Liver (tissue), 9 donors: ENCODE results near the gene TTLL5. TPM values are rescaled to one million over a fixed set of nuclear protein-coding genes. Genes with fewer than 3 reads are reported as not detected.

ENCODE experiments used
- DNase-seq: peaks from one replicate; pipeline ENCODE4 v3.0.0-alpha.2; 2017; ENCODE audit warnings: low spot score
- H3K27ac ChIP-seq, 2 donors: one replicate each; pipeline ENCODE4 v1.7.0; 2013; ENCODE audit warnings: inconsistent platforms in 2 of 2, low read length in 2 of 2, control low read depth in 1 of 2, low read depth in 1 of 2, mild to moderate bottlenecking in 1 of 2
- H3K27me3 ChIP-seq, 4 donors: one replicate each; pipeline versions ENCODE4 v1.6.1 to v1.7.0; 2013; ENCODE audit warnings: low read length in 3 of 4, inconsistent platforms in 1 of 4, mild to moderate bottlenecking in 1 of 4, moderate library complexity in 1 of 4; ENCODE audit not compliant: control insufficient read depth in 4 of 4, insufficient read depth in 4 of 4
- H3K36me3 ChIP-seq, 4 donors: one replicate each; pipeline versions ENCODE4 v1.6.1 to v1.7.0; 2013; ENCODE audit warnings: low read length in 3 of 4, mild to moderate bottlenecking in 3 of 4, low read depth in 1 of 4, moderate library complexity in 1 of 4; ENCODE audit not compliant: control insufficient read depth in 4 of 4, insufficient read depth in 3 of 4
- H3K4me1 ChIP-seq, 4 donors: one replicate each; pipeline versions ENCODE4 v1.6.1 to v1.7.0; 2013; ENCODE audit warnings: low read length in 3 of 4, mild to moderate bottlenecking in 3 of 4, moderate library complexity in 1 of 4; ENCODE audit not compliant: control insufficient read depth in 4 of 4, insufficient read depth in 4 of 4
- H3K4me3 ChIP-seq, 3 donors: one replicate each; pipeline versions ENCODE4 v1.6.1 to v1.7.0; 2013; ENCODE audit warnings: low read length in 3 of 3, control low read depth in 1 of 3, low read depth in 1 of 3, mild to moderate bottlenecking in 1 of 3
- H3K9ac ChIP-seq, 2 donors: one replicate each; pipeline ENCODE4 v1.7.0; 2013; ENCODE audit warnings: low read length in 2 of 2, mild to moderate bottlenecking in 2 of 2, moderate library complexity in 2 of 2, control low read depth in 1 of 2, low read depth in 1 of 2
- H3K9me3 ChIP-seq, 4 donors: one replicate each; pipeline versions ENCODE4 v1.6.1 to v1.7.0; 2013; ENCODE audit warnings: low read length in 3 of 4; ENCODE audit not compliant: control insufficient read depth in 4 of 4
- CTCF ChIP-seq: fragments of 150-350 bp; IDR thresholded peaks from 2 replicates; pipeline ENCODE4 v1.5.1; 2017; ENCODE audit warnings: improper control_type of control experiment, low read depth, low read length; ENCODE audit not compliant: missing input control
- EGR1 ChIP-seq, 2 donors: IDR thresholded peaks; 2 replicates each; pipeline ENCODE4 v1.6.1; 2016 to 2018; ENCODE audit warnings: antibody characterized with exemption in 2 of 2, low read depth in 2 of 2
- FOXA1 ChIP-seq: IDR thresholded peaks from 2 replicates; pipeline ENCODE4 v1.6.1; 2016; ENCODE audit warnings: antibody characterized with exemption
- FOXA2 ChIP-seq: IDR thresholded peaks from 2 replicates; pipeline ENCODE4 v1.6.1; 2016; ENCODE audit warnings: antibody characterized with exemption
- HNF4A ChIP-seq, 2 donors: conservative IDR thresholded peaks; 2 replicates each; pipeline ENCODE4 v1.6.1; 2016; ENCODE audit warnings: antibody characterized with exemption in 2 of 2, mild to moderate bottlenecking in 2 of 2
- HNF4G ChIP-seq: IDR thresholded peaks from 2 replicates; pipeline ENCODE4 v1.6.1; 2016; ENCODE audit warnings: antibody characterized with exemption
- JUND ChIP-seq, 2 donors: IDR thresholded peaks; 2 replicates each; pipeline ENCODE4 v1.6.1; 2016; ENCODE audit warnings: antibody characterized with exemption in 2 of 2
- MAX ChIP-seq: IDR thresholded peaks from 2 replicates; pipeline ENCODE4 v1.6.1; 2016; ENCODE audit warnings: antibody characterized with exemption
- REST ChIP-seq: IDR thresholded peaks from 2 replicates; pipeline ENCODE4 v1.6.1; 2016; ENCODE audit warnings: antibody characterized with exemption, mild to moderate bottlenecking
- RXRA ChIP-seq, 2 donors: IDR thresholded peaks; 2 replicates each; pipeline ENCODE4 v1.6.1; 2017 to 2018; ENCODE audit warnings: antibody characterized with exemption in 2 of 2, mild to moderate bottlenecking in 1 of 2
- TAF1 ChIP-seq: conservative IDR thresholded peaks from 2 replicates; pipeline ENCODE4 v1.6.1; 2016; ENCODE audit warnings: antibody characterized with exemption, mild to moderate bottlenecking
- YY1 ChIP-seq: IDR thresholded peaks from 2 replicates; pipeline ENCODE4 v1.6.1; 2016; ENCODE audit warnings: antibody characterized with exemption, mild to moderate bottlenecking
- ZBTB33 ChIP-seq: IDR thresholded peaks from 2 replicates; pipeline ENCODE4 v1.6.1; 2016; ENCODE audit warnings: antibody characterized with exemption
- WGBS: extraction: QIAGEN DNeasy Blood & Tissue Kit; methylation state at CpG from one replicate; pipeline ENCODE4 v1.1.7; 2013; 5-methylcytosine and 5-hydroxymethylcytosine counted together
- polyA plus RNA-seq, 2 donors: library from polyadenylated mRNA; stranded (reverse) in 1 of 2; unstranded in 1 of 2; fragments of 200-250 nt in 1 of 2; fragments of >200 nt in 1 of 2; fragmentation: Nextera tagmentation in 1 of 2; extraction: Ambion mirVana in 1 of 2; gene quantifications; one replicate each; pipeline versions ENCODE4 v1.2.1 to v1.2.3, GENCODE V29; 2013 to 2015
- total RNA-seq, 2 donors: library from RNA; depleted of rRNA; stranded (reverse); fragments of >200 nt; gene quantifications; one replicate each; pipeline ENCODE4 v1.2.3, GENCODE V29; 2014
- donor health status: healthy.
- donor health status: healthy.
- donor health status: healthy.
- donor health status: healthy.
- donor health status: healthy.

TTLL5 gene
- total and polyA plus RNA-seq, 4 donors = 4.3 to 14.2 (median 9.8) TPM

GRCh38 chr14:75861161-75861621 is 200.1 kb downstream of the TTLL5 start:
- no peaks in the 10 kb centered on the region for H3K4me1 ChIP-seq
- no peak overlapping the region for H3K9ac ChIP-seq
- no peaks in the 10 kb centered on the region for H3K36me3 ChIP-seq
- no peak overlapping the region for H3K27ac ChIP-seq
- TF ChIP-seq FOXA2 (no peak), HNF4A (conservative IDR thresholded peaks at IDR 0.05) (no peak), YY1 (no peak)
- 82% methylated on average over 4 of the region's 4 CpGs for WGBS
- no peaks in the 10 kb centered on the region for H3K27me3 ChIP-seq
- no peak for DNase-seq
- no peaks in the 10 kb centered on the region for H3K9me3 ChIP-seq
- no peak overlapping the region for H3K4me3 ChIP-seq

- no peaks in the 10 kb centered on the region for H3K4me1 ChIP-seq
- DNase-seq = no peak
- WGBS = 94% methylated on average over 2 of the region's 2 CpGs
- H3K9ac ChIP-seq = no peak overlapping the region
- TF ChIP-seq FOXA2 (no peak), JUND (IDR thresholded peaks at IDR 0.05) (no peak), EGR1 (IDR thresholded peaks at IDR 0.05; ENCODE audit: low read depth in 2 of 2) (no peak), FOXA1 (no peak), MAX (no peak), YY1 (no peak), HNF4A (conservative IDR thresholded peaks at IDR 0.05) (no peak), ZBTB33 (no peak), RXRA (IDR thresholded peaks at IDR 0.05) (no peak), CTCF (no peak), TAF1 (no peak), REST (no peak), HNF4G (no peak)
- no peaks in the 10 kb centered on the region for H3K9me3 ChIP-seq
- H3K4me3 ChIP-seq = no peak overlapping the region
- H3K27ac ChIP-seq = no peak overlapping the region
- H3K27me3 ChIP-seq = no peaks in the 10 kb centered on the region
- peaks cover 0 to 1% (median 0%) of the 10 kb centered on the region in 4 donors for H3K36me3 ChIP-seq
These were observed 202.2 kb downstream of the TTLL5 start for GRCh38 chr14:75863221-75863620.
